SK-N-SH treated with all-trans-retinoic acid at 6 μM for 48 hours (cell line): ENCODE results near the gene EBF3.

Experiments
- ARNTL ChIP-seq: fragments of 450-650 bp; formaldehyde crosslinking; IDR thresholded peaks from 2 replicates; pipeline ENCODE4 v1.5.0; 2020; ENCODE audit warnings: low read depth, mild to moderate bottlenecking, moderate library complexity, borderline replicate concordance
- CSDC2 ChIP-seq: fragments of 250-450 bp; sonication (Bioruptor Pico); IDR thresholded peaks from 2 replicates; pipeline ENCODE4 v1.5.0; 2020; ENCODE audit warnings: mild to moderate bottlenecking, moderate library complexity
- ESRRG ChIP-seq: fragments of 250-450 bp; sonication (Bioruptor Pico); IDR thresholded peaks from 2 replicates; pipeline ENCODE4 v1.6.1; 2021; ENCODE audit warnings: mild to moderate bottlenecking
- TCF4 ChIP-seq: fragments of 250-450 bp; sonication (Bioruptor Pico); IDR thresholded peaks from 2 replicates; pipeline ENCODE4 v1.8.0; 2021; ENCODE audit warnings: mild to moderate bottlenecking, moderate library complexity, borderline replicate concordance
- ZC3H10 ChIP-seq: fragments of 250-450 bp; sonication (Bioruptor Pico); IDR thresholded peaks from 2 replicates; pipeline ENCODE4 v1.5.1; 2021; ENCODE audit warnings: mild to moderate bottlenecking, moderate library complexity
- ZFP3 ChIP-seq: fragments of 250-450 bp; sonication (Bioruptor Pico); IDR thresholded peaks from 2 replicates; pipeline ENCODE4 v1.5.0; 2020; ENCODE audit warnings: mild to moderate bottlenecking, moderate library complexity
- ZNF70 ChIP-seq: fragments of 450-650 bp; formaldehyde crosslinking; IDR thresholded peaks from 2 replicates; pipeline ENCODE4 v1.5.0; 2020; ENCODE audit warnings: mild to moderate bottlenecking, moderate library complexity
- TF ChIP-seq, protein P1 (sequence below): fragments of 250-450 bp; sonication (Bioruptor Pico); IDR thresholded peaks from 2 replicates; pipeline ENCODE4 v1.8.0; 2021; ENCODE audit warnings: low read depth, mild to moderate bottlenecking, moderate library complexity, borderline replicate concordance
- TF ChIP-seq, protein P2 (sequence below): fragments of 250-450 bp; sonication (Bioruptor Pico); IDR thresholded peaks from 2 replicates; pipeline ENCODE4 v1.8.0; 2020; ENCODE audit warnings: mild to moderate bottlenecking, moderate library complexity, borderline replicate concordance
- TF ChIP-seq, protein P3 (sequence below): fragments of 250-450 bp; sonication (Bioruptor Pico); IDR thresholded peaks from 2 replicates; pipeline ENCODE4 v1.5.1; 2020; ENCODE audit warnings: low read depth, mild to moderate bottlenecking, moderate library complexity

DNA sequence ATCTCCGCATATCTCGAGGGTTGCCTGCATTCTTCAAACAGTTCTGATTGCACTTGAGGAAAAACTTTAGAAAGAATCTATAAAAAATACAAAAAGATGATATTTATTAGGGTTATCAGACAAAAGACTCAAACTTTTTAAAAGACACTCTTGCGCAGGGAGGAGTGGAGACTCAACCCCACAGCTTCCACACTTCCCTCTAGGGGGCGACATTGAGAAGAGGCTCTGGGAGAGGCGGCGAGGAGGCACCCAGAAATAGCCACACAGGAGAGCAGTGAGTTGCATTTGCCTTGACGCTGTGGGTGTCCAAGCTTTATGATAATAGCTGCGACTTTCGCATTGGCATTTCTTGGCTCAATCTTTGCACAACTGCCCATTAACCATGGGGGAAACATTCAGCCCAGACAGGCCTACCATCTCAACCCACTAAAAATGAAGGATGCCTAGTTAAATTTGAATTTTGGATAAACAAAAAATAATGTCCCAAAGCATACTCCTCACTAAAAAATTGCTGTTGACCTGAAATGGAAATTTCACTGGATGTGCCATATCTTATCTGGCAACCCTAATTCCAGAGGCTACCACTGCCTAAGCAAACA lies 86.2 kb downstream of the EBF3 start:
- TF ChIP-seq, protein P1, sequence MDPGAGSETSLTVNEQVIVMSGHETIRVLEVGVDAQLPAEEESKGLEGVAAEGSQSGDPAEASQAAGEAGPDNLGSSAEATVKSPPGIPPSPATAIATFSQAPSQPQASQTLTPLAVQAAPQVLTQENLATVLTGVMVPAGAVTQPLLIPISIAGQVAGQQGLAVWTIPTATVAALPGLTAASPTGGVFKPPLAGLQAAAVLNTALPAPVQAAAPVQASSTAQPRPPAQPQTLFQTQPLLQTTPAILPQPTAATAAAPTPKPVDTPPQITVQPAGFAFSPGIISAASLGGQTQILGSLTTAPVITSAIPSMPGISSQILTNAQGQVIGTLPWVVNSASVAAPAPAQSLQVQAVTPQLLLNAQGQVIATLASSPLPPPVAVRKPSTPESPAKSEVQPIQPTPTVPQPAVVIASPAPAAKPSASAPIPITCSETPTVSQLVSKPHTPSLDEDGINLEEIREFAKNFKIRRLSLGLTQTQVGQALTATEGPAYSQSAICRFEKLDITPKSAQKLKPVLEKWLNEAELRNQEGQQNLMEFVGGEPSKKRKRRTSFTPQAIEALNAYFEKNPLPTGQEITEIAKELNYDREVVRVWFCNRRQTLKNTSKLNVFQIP (CRISPR knock-in tag): no peak
- TF ChIP-seq ZFP3 (CRISPR knock-in tag) (no peak), TCF4 (CRISPR knock-in tag) (no peak), ESRRG (CRISPR knock-in tag) (no peak), ARNTL (no peak), ZC3H10 (no peak), CSDC2 (CRISPR knock-in tag) (no peak), ZNF70 (CRISPR knock-in tag) (no peak)
- TF ChIP-seq, protein P2, sequence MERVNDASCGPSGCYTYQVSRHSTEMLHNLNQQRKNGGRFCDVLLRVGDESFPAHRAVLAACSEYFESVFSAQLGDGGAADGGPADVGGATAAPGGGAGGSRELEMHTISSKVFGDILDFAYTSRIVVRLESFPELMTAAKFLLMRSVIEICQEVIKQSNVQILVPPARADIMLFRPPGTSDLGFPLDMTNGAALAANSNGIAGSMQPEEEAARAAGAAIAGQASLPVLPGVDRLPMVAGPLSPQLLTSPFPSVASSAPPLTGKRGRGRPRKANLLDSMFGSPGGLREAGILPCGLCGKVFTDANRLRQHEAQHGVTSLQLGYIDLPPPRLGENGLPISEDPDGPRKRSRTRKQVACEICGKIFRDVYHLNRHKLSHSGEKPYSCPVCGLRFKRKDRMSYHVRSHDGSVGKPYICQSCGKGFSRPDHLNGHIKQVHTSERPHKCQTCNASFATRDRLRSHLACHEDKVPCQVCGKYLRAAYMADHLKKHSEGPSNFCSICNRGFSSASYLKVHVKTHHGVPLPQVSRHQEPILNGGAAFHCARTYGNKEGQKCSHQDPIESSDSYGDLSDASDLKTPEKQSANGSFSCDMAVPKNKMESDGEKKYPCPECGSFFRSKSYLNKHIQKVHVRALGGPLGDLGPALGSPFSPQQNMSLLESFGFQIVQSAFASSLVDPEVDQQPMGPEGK (CRISPR knock-in tag): no peak
- TF ChIP-seq, protein P3, sequence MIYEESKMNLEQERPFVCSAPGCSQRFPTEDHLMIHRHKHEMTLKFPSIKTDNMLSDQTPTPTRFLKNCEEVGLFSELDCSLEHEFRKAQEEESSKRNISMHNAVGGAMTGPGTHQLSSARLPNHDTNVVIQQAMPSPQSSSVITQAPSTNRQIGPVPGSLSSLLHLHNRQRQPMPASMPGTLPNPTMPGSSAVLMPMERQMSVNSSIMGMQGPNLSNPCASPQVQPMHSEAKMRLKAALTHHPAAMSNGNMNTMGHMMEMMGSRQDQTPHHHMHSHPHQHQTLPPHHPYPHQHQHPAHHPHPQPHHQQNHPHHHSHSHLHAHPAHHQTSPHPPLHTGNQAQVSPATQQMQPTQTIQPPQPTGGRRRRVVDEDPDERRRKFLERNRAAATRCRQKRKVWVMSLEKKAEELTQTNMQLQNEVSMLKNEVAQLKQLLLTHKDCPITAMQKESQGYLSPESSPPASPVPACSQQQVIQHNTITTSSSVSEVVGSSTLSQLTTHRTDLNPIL (CRISPR knock-in tag): no peak
